HCT116 (cell line): Measurements from ENCODE around the gene NOXRED1. TPM values are rescaled to one million over a fixed set of nuclear protein-coding genes. Genes with fewer than 3 reads are reported as not detected.

Experiments
- ATAC-seq: fragments of 200-7000 bp; cut with Tn5 transposase; 2 replicates; pipeline ENCODE4 v1.9.1; 2020; ENCODE audit warnings: mild to moderate bottlenecking, moderate library complexity
- BruUV-seq: library from RNA; stranded (reverse); fragments of 400-500 nt; replicated peaks from 2 replicates; lab custom pipeline; 2021; lab: Mats Ljungman, UMichigan
- CTCF ChIA-PET: fragments of 300-600 bp; sonication (Branson Sonifier 250); formaldehyde crosslinking; loops from one replicate; lab custom pipeline; 2021; ENCODE audit warnings: antibody characterized with exemption; lab: Charles Lee
- POLR2A ChIA-PET: fragments of 300-600, 350-600 bp; sonication (Branson Sonifier 250); formaldehyde crosslinking; loops from one replicate; lab custom pipeline; 2021; ENCODE audit warnings: antibody characterized with exemption; lab: Charles Lee
- RAD21 ChIA-PET, 2 experiments: fragments of 300-600 bp; sonication (Branson Sonifier 250); formaldehyde crosslinking; loops; one replicate each; lab custom pipeline; 2023; ENCODE audit warnings: low total read pairs in 2 of 2; ENCODE audit not compliant: uncharacterized antibody in 2 of 2, unreplicated experiment in 2 of 2, low non-redundant PET in 1 of 2; lab: Charles Lee
- DNase-seq: peaks from one replicate; pipeline ENCODE4 v3.0.0-alpha.2; 2010; ENCODE audit warnings: low read depth, low spot score
- H2AFZ ChIP-seq: fragments of 200-600 bp; shearing (Covaris generic), sonication (generic); 2 replicates; pipeline ENCODE4 v1.6.1; 2017; ENCODE audit warnings: low read depth, mixed run types, mixed read lengths, antibody characterized with exemption, low read length; ENCODE audit not compliant: poor library complexity, severe bottlenecking
- H3K27ac ChIP-seq: 2 replicates; pipeline ENCODE4 v1.5.1; 2012; ENCODE audit warnings: low read depth, low read length
- H3K27me3 ChIP-seq: fragments of 200-600 bp; sonication (generic); 2 replicates; pipeline ENCODE4 v1.6.1; 2016; ENCODE audit warnings: mixed run types, low read length, mixed read lengths; ENCODE audit not compliant: insufficient read depth
- H3K36me3 ChIP-seq, 2 experiments: fragments of 200-500 bp in 1 of 2; fragments of 200-600 bp in 1 of 2; sonication (Bioruptor generic) in 1 of 2; sonication (generic) in 1 of 2; 2 replicates each; pipeline versions ENCODE4 v1.5.1 to v1.6.1; 2014 to 2016; ENCODE audit warnings: low read length in 2 of 2, inconsistent platforms in 1 of 2, mixed read lengths in 1 of 2, mixed run types in 1 of 2; ENCODE audit not compliant: insufficient read depth in 2 of 2, control insufficient read depth in 1 of 2
- H3K4me1 ChIP-seq, 2 experiments: fragments of 200-600 bp in 1 of 2; sonication (generic) in 1 of 2; 2 replicates each; pipeline versions ENCODE4 v1.5.1 to v1.6.1; 2012 to 2017; ENCODE audit warnings: low read length in 2 of 2, inconsistent platforms in 1 of 2, mild to moderate bottlenecking in 1 of 2, mixed read lengths in 1 of 2, mixed run types in 1 of 2, moderate library complexity in 1 of 2; ENCODE audit not compliant: insufficient read depth in 2 of 2, control insufficient read depth in 1 of 2
- H3K4me2 ChIP-seq: fragments of 200-600 bp; sonication (generic); 2 replicates; pipeline ENCODE4 v1.6.1; 2017; ENCODE audit warnings: mixed run types, low read length, mixed read lengths
- H3K4me3 ChIP-seq, 2 experiments: fragments of 200-600 bp in 1 of 2; sonication (generic) in 1 of 2; replicated peaks in 1 of 2; 2 replicates each; pipeline ENCODE4 v1.5.1; 2011 to 2016; ENCODE audit warnings: low read length in 2 of 2, control low read depth in 1 of 2, low read depth in 1 of 2, mild to moderate bottlenecking in 1 of 2, mixed read lengths in 1 of 2, mixed run types in 1 of 2
- H3K79me2 ChIP-seq: fragments of 200-600 bp; sonication (generic); 2 replicates; pipeline ENCODE4 v1.6.1; 2017; ENCODE audit warnings: mild to moderate bottlenecking, mixed run types, low read length, moderate library complexity, mixed read lengths; ENCODE audit not compliant: insufficient read depth
- H3K9ac ChIP-seq: fragments of 200-600 bp; sonication (generic); 2 replicates; pipeline ENCODE4 v1.6.1; 2016; ENCODE audit warnings: low read length, mixed read lengths
- H3K9me2 ChIP-seq: fragments of 200-600 bp; sonication (generic), shearing (Covaris generic); 2 replicates; pipeline ENCODE4 v1.6.1; 2017; ENCODE audit warnings: mixed run types, mild to moderate bottlenecking, moderate library complexity; ENCODE audit not compliant: insufficient read depth
- H3K9me3 ChIP-seq, 2 experiments: fragments of 200-500 bp in 1 of 2; fragments of 200-600 bp in 1 of 2; sonication (Bioruptor generic) in 1 of 2; sonication (generic) in 1 of 2; 2 replicates each; pipeline ENCODE4 v1.6.1; 2014 to 2017; ENCODE audit warnings: low read length in 2 of 2, mixed read lengths in 2 of 2, inconsistent platforms in 1 of 2, low read depth in 1 of 2, mild to moderate bottlenecking in 1 of 2, mixed run types in 1 of 2, moderate library complexity in 1 of 2; ENCODE audit not compliant: control insufficient read depth in 1 of 2, insufficient read depth in 1 of 2
- H4K20me1 ChIP-seq: fragments of 200-600 bp; sonication (generic), shearing (Covaris generic); 2 replicates; pipeline ENCODE4 v1.6.1; 2017; ENCODE audit warnings: mixed run types, mild to moderate bottlenecking, moderate library complexity; ENCODE audit not compliant: insufficient read depth
- CTCF ChIP-seq, 3 experiments: fragments of 200-600 bp in 1 of 3; sonication (generic) in 1 of 3; IDR thresholded peaks in 2 of 3; conservative IDR thresholded peaks in 1 of 3; 2 replicates each; pipeline ENCODE4 v1.5.1; 2012 to 2017; ENCODE audit warnings: low read depth in 2 of 3, low read length in 2 of 3, antibody characterized with exemption in 1 of 3, borderline replicate concordance in 1 of 3, control low read depth in 1 of 3, mild to moderate bottlenecking in 1 of 3, mixed read lengths in 1 of 3, mixed run types in 1 of 3, moderate library complexity in 1 of 3; ENCODE audit not compliant: insufficient read depth in 1 of 3
- EZH2 ChIP-seq: fragments of 200-600 bp; sonication (generic); IDR thresholded peaks from 2 replicates; pipeline ENCODE4 v1.6.1; 2017; ENCODE audit warnings: antibody characterized with exemption, mixed run types
- EZH2phosphoT487 ChIP-seq: fragments of 200-600 bp; IDR thresholded peaks from 2 replicates; pipeline ENCODE4 v1.6.1; 2018; ENCODE audit warnings: antibody characterized with exemption, borderline replicate concordance
- FOSL1 ChIP-seq: IDR thresholded peaks from 2 replicates; pipeline ENCODE4 v1.6.1; 2012; ENCODE audit warnings: low read depth
- JUND ChIP-seq: IDR thresholded peaks from 2 replicates; pipeline ENCODE4 v1.6.1; 2012
- MAX ChIP-seq: IDR thresholded peaks from 2 replicates; pipeline ENCODE4 v1.6.1; 2012
- POLR2A ChIP-seq: IDR thresholded peaks from 2 replicates; pipeline ENCODE4 v1.7.0; 2011; ENCODE audit warnings: borderline replicate concordance; ENCODE audit not compliant: insufficient read depth, insufficient read length; ENCODE audit errors: extremely low read depth
- POLR2AphosphoS5 ChIP-seq: IDR thresholded peaks from 2 replicates; pipeline ENCODE4 v1.6.1; 2011; ENCODE audit warnings: mild to moderate bottlenecking, low read depth, low read length, moderate library complexity
- RAD21 ChIP-seq: IDR thresholded peaks from 2 replicates; pipeline ENCODE4 v1.6.1; 2012; ENCODE audit warnings: low read depth, mild to moderate bottlenecking
- REST ChIP-seq: IDR thresholded peaks from 2 replicates; pipeline ENCODE4 v1.6.1; 2012; ENCODE audit warnings: low read depth
- SIN3A ChIP-seq: IDR thresholded peaks from 2 replicates; pipeline ENCODE4 v1.6.1; 2012; ENCODE audit warnings: low read depth
- SP1 ChIP-seq: IDR thresholded peaks from 2 replicates; pipeline ENCODE4 v1.6.1; 2012; ENCODE audit warnings: low read depth
- SRF ChIP-seq: IDR thresholded peaks from 2 replicates; pipeline ENCODE4 v1.6.1; 2012; ENCODE audit warnings: low read depth
- TCF7L2 ChIP-seq: IDR thresholded peaks from 2 replicates; pipeline ENCODE4 v1.7.0; 2011; ENCODE audit warnings: borderline replicate concordance, inconsistent platforms; ENCODE audit not compliant: insufficient read depth, insufficient read length; ENCODE audit errors: extremely low read depth
- YY1 ChIP-seq: IDR thresholded peaks from 2 replicates; pipeline ENCODE4 v1.6.1; 2011; ENCODE audit warnings: low read length, low read depth, moderate library complexity, mild to moderate bottlenecking; ENCODE audit not compliant: insufficient replicate concordance; ENCODE audit errors: extremely low read depth
- ZBTB33 ChIP-seq: IDR thresholded peaks from 2 replicates; pipeline ENCODE4 v1.6.1; 2011; ENCODE audit warnings: mild to moderate bottlenecking, low read length, moderate library complexity; ENCODE audit not compliant: insufficient replicate concordance; ENCODE audit errors: extremely low read depth
- ZFX ChIP-seq: fragments of 450-650 bp; IDR thresholded peaks from 2 replicates; pipeline ENCODE4 v1.6.1; 2017
- ZNF274 ChIP-seq: fragments of 200-500 bp; sonication (Bioruptor generic); IDR thresholded peaks from 2 replicates; pipeline ENCODE4 v1.6.1; 2014; ENCODE audit warnings: mild to moderate bottlenecking, low read depth, low read length, inconsistent platforms
- intact Hi-C: fragments of 100-400 bp; cut with micrococcal nuclease; formaldehyde crosslinking; loops from 2 replicates; pipeline ENCODE4 v1.10.0; 2022
- total RNA-seq: library from RNA; stranded (reverse); gene quantifications from one replicate; pipeline ENCODE4 v1.2.1, GENCODE V29; 2021; ENCODE audit not compliant: unreplicated experiment

The NOXRED1 gene
- total RNA-seq, 1 experiment from 2014 or later: 0.66 TPM

- Histone ChIP-seq H3K9ac (no peak overlapping the region), H3K79me2 (no peaks in the 10 kb centered on the region), H3K9me2 (no peaks in the 10 kb centered on the region), H3K4me2 (no peak overlapping the region), H2AFZ (no peak overlapping the region), H3K4me3 (no peak overlapping the region), H3K4me1 (no peaks in the 10 kb centered on the region), H3K9me3 (no peaks in the 10 kb centered on the region), H3K36me3 (peaks cover 8 to 21% of the 10 kb centered on the region in 2 experiments; a peak in 3 of 4 replicates), H4K20me1 (no peaks in the 10 kb centered on the region), H3K27ac (no peak overlapping the region), H3K27me3 (no peaks in the 10 kb centered on the region)
- RAD21 ChIA-PET: no interaction called here
- TF ChIP-seq ZBTB33 (no peak), EZH2phosphoT487 (no peak), TCF7L2 (no peak), YY1 (no peak), POLR2A (no peak), ZNF274 (no peak), REST (no peak), SP1 (no peak), POLR2AphosphoS5 (no peak), CTCF (IDR thresholded peaks at IDR 0.05 in 2 of 3, conservative IDR thresholded peaks at IDR 0.05 in 1 of 3; ENCODE audit: borderline replicate concordance in 1 of 3, insufficient read depth in 1 of 3, low read depth in 2 of 3, low read length in 2 of 3) (no peak), SIN3A (no peak), JUND (no peak), ZFX (no peak), EZH2 (no peak), MAX (no peak), RAD21 (no peak), SRF (no peak), FOSL1 (no peak)
- DNase-seq (no peak), ATAC-seq (no peak)
- POLR2A ChIA-PET: no interaction called here
- intact Hi-C loops: no loop called here
- BruUV-seq: no TSS peak
- CTCF ChIA-PET: no interaction called here
Observed at GRCh38 chr14:77436042-77436441, 12.7 kb upstream of the NOXRED1 start.
